Stimulated activated CD8-positive, alpha-beta memory T cell treated with anti-CD3 and anti-CD28 coated beads, Interleukin-15, amount 100 ng/mL, for 4 hours (primary cell): ENCODE measurements around the gene HYDIN.
"Not testable (repeated sequence)": the region's sequence is repeated elsewhere in the genome, so short reads cannot be mapped to it uniquely, and the experiment has no call there.

Source experiments
- DNase-seq, 2 donors: peaks; one replicate each; pipeline ENCODE4 v3.0.0-alpha.2; 2020; ENCODE audit warnings: low read depth in 2 of 2

The HYDIN gene

DNA sequence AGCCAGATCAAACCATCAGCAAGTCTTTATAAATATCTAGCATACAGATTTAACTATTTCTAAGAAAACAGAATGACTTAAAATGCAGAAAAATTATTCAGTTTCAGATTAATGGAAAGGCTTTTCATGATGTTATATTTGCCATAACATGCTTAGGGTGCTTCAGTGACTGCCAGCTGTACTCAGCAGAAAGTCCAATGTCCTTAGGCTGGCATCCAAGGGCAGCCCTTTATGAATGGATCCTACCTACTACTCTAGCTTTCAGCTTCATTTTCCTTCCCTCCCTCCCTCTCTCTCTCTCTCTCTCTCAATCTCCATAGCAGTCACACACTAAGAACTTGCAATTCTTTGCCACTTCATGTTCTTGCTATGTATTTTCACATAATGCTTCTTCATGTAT, 124.6 kb downstream of the HYDIN start:
- not testable (repeated sequence) for DNase-seq

GRCh38 chr16:71083573-71083972, 146.9 kb downstream of the HYDIN start:
- not testable (repeated sequence) for DNase-seq

DNA sequence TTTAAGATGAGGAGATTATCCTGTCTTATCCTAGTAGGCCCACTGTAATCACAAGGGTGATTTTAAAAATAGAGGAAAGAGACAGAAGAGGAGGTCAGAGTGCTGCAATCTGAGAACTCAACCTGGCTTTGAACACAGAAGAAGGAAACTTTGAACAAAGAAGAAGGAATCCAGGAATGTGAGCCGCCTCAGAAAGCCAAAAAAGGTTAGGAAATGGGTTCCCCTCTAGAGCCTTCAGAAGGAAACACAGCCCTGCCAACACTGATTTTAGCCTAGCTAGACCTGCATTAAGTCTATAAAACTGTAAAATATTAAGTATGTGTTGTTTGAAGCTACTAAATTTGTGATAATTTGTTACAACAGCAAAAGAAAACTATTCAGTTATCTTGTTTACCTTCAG, 149.7 kb downstream of the HYDIN start:
- DNase-seq: not testable (repeated sequence)

GRCh38 chr16:71080262-71080661, 150.3 kb downstream of the HYDIN start:
- DNase-seq: not testable (repeated sequence)

DNA sequence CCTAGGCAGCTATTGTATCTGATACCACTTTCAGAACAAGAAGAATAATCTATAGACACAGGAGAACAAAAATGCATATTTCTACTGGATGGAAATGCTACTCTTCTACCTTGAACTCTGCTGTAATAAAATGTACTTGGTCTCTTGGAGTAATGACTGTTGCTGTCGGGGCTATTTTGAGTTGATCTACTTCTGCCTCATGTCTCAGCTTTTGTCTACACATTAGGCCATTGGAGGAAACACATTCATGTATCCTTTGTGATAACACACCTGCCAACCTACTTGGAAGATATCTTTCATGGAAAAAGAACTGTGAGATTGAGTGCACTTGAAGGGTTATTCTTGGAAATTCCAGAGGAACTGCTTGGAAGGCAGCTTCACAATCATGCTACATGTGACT, 159.9 kb downstream of the HYDIN start:
- not testable (repeated sequence) for DNase-seq

- DNase-seq: not testable (repeated sequence)
These were observed 160.7 kb downstream of the HYDIN start for GRCh38 chr16:71069842-71070241.

- DNase-seq: not testable (repeated sequence)
These were observed 176.5 kb downstream of the HYDIN start for GRCh38 chr16:71053897-71054609.

GRCh38 chr16:71050307-71050706, 180.2 kb downstream of the HYDIN start:
- not testable (repeated sequence) for DNase-seq

DNA sequence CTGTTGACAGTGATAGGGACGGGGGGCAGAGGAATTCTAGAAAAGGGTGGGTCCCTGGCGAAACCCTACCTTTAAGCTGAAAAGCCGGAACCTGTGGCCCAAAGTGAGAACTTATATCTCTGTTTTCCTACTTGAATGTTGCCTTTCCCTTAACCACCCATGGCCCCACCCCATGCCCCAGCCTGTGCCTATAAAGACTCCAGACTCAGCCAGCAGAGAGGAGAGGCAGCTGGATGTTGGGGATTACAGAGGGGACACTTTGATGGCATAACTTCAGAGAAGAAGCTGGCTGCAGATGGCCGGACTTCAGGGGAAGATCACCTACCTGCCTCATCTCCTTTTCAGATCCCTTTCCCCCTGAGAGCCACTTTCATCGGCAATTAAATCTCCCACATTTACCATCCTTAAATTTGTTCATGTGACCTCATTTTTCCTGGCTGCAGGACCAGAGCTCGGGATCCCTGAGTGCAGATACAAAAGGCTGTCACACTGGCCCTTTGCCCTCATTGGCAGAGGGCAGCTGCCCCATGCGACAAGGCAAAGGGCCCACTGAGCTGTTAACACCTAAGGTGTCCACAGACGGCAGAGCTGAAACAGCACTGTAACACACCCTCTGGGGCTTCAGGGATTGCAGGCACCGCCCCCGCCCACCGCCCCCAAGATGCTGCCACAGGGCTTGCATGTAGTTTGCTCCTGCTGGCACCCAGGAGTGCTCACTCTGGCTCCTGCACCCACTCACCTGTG, 191.0 kb downstream of the HYDIN start:
- not testable (repeated sequence) for DNase-seq

- not testable (repeated sequence) for DNase-seq
These were observed 192.1 kb downstream of the HYDIN start for GRCh38 chr16:71038421-71038820.

- DNase-seq: not testable (repeated sequence)
These were observed 192.5 kb downstream of the HYDIN start for GRCh38 chr16:71037987-71038386.

GRCh38 chr16:71028032-71028727, 202.3 kb downstream of the HYDIN start:
- DNase-seq: not testable (repeated sequence)

GRCh38 chr16:71027511-71027910, 203.0 kb downstream of the HYDIN start:
- not testable (repeated sequence) for DNase-seq

DNA sequence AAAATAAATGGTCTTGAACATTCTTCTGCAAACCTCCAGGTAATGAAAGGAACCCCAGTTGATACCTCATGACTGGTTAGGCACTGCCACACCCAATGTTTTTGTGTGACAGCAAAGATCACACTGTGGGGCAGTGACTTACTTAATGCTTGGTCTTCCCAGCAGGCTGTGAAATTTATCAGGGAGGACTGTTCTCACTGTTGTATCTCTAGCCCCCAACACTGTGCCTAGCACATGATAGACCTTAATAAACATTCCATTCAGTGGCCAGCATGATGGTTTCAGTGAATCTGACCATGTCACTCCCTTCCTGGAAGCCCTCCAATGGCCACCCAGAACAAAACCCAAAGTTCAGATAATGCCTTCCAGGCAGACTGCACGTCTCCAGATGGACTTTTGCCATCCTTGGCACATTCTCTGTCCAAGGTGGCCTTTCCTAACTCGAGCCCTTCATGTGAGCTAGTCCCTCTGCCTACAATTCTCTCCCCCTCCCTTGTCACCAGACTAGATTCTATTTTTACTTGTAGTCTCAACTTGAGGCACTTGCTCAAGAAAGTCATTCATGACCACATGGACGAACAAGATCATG, 206.6 kb downstream of the HYDIN start:
- not testable (repeated sequence) for DNase-seq

- not testable (repeated sequence) for DNase-seq
These were observed 208.5 kb downstream of the HYDIN start for GRCh38 chr16:71021961-71022537.

- not testable (repeated sequence) for DNase-seq
These were observed 211.3 kb downstream of the HYDIN start for GRCh38 chr16:71019067-71019682.

- not testable (repeated sequence) for DNase-seq
These were observed 215.1 kb downstream of the HYDIN start for GRCh38 chr16:71015419-71015818.

- DNase-seq: not testable (repeated sequence)
These were observed 220.9 kb downstream of the HYDIN start for GRCh38 chr16:71009440-71010223.

GRCh38 chr16:71006516-71006915, 224.0 kb downstream of the HYDIN start:
- not testable (repeated sequence) for DNase-seq

DNA sequence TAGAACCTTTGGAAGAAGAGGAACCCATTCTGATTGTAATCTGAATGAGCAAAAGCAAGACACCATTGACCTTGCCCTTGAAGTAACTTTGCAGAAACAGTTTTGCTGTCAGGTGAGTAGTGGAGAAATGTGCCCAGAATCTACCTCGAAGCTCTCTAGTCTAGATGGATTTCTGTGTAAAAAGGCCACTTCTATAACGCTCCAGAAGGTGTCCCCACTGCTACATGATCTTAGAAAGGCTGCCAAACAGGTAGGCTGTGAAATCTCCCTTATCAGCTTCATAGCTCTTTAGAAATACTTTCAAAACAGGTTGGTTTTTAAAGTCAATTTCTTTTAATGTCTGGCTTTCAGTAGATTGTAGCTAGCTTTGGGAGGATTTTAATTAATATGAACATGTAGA, 230.8 kb downstream of the HYDIN start:
- not testable (repeated sequence) for DNase-seq
